ENCODE results near the gene ATG4B. TPM values are rescaled to one million over a fixed set of nuclear protein-coding genes. Genes with fewer than 3 reads are reported as not detected.

Gene ATG4B
- total RNA-seq, 1 experiment from 2014 or later, result 111 TPM

GRCh38 chr2:241613017-241613780 lies 24.3 kb upstream of the ATG4B start:
- DNase-seq (ENCODE audit: low spot score), result no peak

DNA sequence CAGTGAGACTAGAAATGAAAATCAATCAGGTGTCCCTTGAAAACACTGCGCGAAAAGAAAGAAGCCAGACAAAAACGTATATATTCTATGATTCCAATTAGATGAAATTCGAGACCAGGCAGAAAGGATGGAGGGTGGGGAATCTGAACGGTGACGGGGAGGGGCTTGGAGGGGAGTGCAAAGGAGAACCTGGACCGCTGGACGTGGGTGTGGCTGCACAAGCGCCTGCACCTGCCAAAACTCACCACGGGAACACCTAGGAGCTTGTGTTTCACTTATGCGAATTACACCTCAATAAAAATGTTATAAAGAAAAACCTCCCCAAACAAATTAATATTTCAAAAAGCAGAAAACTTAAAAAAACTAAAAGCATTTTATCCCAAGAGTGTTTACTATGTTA lies 22.5 kb upstream of the ATG4B start:
- DNase-seq (ENCODE audit: low spot score), result no peak

DNA sequence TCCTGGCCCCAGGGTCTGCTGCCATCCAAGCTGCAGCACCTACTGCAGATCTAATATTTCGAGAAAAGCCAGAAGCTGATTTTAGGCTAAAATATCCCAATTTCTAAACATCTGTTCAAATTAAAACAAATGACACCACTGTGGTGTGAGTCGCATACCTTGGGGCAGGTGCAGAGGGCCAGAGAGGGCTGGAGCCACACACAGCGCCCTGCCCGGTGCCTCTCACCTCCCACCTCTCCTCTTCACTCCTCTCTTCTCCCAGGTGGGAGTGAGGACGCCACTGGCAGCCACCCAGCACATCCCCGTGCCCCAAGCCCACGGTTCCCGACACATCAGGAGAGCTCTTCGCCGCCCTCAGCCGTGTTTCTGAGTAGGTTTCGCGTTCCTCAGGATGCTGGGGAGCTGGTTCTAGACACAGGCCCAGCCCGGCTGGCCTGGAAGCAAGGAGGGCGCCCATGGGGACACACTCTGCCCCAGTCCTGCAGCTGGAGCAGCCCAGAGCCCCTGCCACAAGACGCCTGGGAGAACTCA lies 21.9 kb upstream of the ATG4B start:
- no peak for DNase-seq (ENCODE audit: low spot score)

DNA sequence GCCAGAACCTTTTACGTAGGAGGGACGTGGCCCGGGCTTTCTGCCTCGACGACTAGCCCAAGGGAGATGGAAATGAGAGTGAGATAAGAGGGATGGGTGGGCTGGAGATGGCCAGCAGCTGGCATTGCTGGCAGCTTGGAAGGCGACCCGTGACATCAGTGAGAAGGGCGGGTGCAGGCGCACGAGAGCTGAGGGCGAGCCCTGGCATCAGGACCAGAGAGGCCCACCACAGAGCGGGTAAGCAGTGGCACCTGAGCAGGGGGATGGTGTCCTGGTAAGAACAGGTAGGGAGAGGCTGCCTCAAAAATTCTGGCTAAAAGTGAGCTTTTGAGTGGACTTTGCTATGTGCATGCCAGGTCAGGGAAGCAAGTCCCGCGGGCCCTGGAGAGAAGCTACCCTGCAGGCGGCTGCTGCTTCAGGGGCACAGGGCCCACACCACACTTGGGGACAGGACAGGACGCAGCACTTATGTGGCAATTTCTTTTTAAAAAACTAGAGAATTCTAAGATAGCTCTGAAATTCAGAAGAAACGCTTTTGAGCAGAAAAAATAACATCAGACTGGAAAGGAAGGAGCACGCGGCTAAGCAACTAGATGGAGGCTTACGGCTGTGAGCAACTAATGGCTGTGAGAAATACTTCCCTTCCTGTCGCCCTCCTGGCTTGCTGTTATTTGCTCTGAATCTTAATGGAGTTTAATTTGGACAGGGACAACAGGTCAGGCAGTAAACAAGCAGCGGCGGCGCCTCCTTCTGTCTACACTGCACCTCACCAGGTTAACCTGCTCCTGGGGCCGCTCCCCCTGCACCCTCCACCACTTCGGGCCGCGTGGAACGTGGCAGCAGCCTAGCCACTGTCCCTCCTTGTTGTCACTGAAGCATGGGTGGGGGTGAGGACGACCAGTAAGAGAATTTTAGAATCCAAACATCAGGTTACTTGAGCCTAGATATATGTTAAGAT lies 21.0 kb upstream of the ATG4B start:
- DNase-seq (ENCODE audit: low spot score), result no peak

GRCh38 chr2:241617431-241618154 lies 19.9 kb upstream of the ATG4B start:
- peak; percentile 32 for DNase-seq (ENCODE audit: low spot score)

DNA sequence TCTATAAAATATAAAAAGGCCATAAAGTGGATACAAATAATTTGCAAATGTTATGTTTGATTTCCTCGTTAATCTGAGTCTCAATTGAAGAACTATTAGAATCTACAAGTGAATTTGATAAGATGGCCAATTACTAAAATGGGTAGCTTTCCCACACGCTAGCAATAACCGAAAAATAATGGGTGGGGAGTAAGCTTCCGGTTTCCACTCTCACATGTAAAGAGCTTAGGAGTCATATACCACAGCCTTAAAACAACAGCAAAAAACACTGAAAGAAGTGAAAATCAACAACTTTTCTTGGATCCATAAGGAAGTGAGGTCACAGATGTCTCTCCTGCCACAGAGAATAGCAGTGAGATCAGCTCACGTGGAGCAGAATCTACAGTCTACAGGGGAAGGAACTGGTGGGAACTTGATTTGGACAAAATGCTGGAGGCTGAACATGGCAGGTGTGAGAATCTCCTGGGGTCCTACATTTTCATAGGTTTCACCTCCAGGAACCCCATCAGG lies 19.1 kb upstream of the ATG4B start:
- DNase-seq (ENCODE audit: low spot score), result no peak

DNA sequence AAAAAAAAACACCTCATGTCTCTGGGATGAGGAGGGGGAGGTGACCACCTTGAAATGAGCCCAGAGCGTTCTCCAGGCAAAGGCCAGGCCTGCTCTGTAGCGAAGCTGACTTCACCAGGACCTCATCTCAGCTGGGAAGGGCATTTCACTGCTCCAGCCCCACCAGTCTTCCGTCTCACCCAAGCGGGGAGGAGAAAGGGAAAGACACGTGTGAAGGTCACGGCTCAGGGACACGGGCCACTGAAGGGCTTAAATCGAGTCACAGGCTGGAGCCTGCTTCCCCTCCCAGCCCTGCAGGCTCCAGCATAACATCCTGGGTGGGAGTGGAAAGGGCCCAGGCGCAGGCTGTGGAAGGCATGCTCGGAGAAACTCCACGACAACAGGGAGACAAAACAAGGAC lies 18.7 kb upstream of the ATG4B start:
- no peak for DNase-seq (ENCODE audit: low spot score)

- DNase-seq (ENCODE audit: low spot score), result no peak
Measured at GRCh38 chr2:241619597-241620418, 17.7 kb upstream of the ATG4B start.

- DNase-seq (ENCODE audit: low spot score), result no peak
Measured at GRCh38 chr2:241620419-241620769, 17.1 kb upstream of the ATG4B start.

GRCh38 chr2:241627675-241628074 lies 9.8 kb upstream of the ATG4B start:
- no peak for DNase-seq (ENCODE audit: low spot score)

DNA sequence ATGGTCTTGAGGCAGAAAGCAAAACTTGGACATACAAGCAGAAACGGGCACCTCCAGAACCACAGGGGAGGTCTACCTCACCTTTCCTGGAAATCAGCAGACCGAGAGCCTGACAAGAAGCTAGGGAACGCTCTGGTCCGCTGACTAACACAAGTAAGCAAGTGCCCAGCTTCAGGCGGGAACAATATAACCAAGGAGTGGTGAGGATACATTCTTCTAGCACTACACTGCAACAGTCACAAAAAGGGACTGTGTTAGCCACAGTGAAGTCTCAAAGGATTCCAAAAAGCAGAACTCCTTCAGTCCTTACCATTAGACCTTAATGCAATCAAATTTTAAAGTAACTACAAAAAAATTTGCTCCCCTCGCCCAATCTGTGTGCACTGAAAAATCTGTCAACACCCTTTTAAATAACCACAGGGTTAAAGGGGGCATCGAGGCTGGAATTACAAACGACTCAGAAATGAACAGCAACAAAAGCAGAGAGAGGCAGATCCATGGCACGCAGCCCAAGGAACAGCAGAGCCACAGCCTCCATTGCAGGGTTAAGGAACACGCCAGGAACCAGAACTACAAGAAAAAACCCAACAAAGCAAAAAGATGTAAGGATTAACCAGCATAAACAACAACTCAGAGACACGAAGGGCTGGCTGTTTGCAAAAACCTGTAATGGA lies 7.6 kb upstream of the ATG4B start:
- DNase-seq (ENCODE audit: low spot score), result no peak

- no peak for DNase-seq (ENCODE audit: low spot score)
Measured at GRCh38 chr2:241632478-241633325, 4.8 kb upstream of the ATG4B start.

DNA sequence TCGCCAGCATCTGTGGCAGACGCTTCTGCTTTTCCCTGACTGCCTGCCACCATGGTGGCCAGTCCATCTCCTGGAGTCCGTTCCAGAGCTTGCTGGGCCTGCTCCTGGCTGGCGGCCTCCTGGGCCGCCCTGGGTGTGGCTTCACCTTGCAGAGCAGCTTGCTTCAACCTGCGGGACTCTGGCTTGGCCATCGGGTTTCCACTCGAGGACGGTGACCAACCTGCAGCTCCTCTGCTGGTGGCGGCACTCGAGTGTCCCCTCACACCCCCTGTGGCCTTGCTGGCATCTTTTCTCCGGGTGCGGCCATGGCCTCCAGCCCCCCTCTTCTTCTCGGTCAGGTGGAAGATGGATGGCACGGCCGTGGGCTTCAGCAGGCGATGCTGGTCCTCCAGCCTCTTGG lies 3.9 kb upstream of the ATG4B start:
- no peak for DNase-seq (ENCODE audit: low spot score)

DNA sequence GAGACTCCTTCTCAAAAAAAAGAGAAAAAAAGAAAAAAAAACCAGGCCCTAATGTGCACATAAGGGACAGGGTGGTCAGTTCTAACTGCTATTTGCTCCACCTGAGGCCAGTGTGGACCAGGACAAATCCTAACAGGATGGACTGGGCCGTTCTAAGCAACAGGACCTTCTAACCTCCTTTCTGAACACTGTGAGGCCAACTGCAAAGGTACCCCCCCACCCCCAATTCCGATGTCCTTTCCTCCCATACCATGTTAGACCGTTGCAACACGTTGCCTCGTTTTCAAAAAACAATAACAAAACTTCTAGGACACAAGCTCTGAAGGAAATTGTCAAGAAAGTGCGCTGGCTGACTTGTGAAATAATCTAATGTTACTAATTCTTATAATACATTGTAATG lies 1.7 kb upstream of the ATG4B start:
- DNase-seq (ENCODE audit: low spot score), result no peak

- no peak for DNase-seq (ENCODE audit: low spot score)
Measured at GRCh38 chr2:241636182-241637017, 1.1 kb upstream of the ATG4B start.

GRCh38 chr2:241637795-241638660 lies 535 bp downstream of the ATG4B start:
- no peak for DNase-seq (ENCODE audit: low spot score)

GRCh38 chr2:241638940-241639339 lies 1.4 kb downstream of the ATG4B start:
- DNase-seq (ENCODE audit: low spot score), result no peak

GRCh38 chr2:241639385-241639784 lies 1.9 kb downstream of the ATG4B start:
- no peak for DNase-seq (ENCODE audit: low spot score)

All from A172 (cell line).